ENCODE measurements around the gene CHRM1. TPM values are rescaled to one million over a fixed set of nuclear protein-coding genes. Genes with fewer than 3 reads are reported as not detected.

Gene CHRM1
- total RNA-seq, 1 experiment from 2014 or later, result not detected

GRCh38 chr11:62962391-62962790 is 41.2 kb upstream of the CHRM1 start:
- no peak overlapping the region for H2BK15ac ChIP-seq (ENCODE audit: low read depth, low read length)
- no peak overlapping the region for H3K18ac ChIP-seq (ENCODE audit: insufficient read length, low read depth, low read length)
- H3K9ac ChIP-seq (ENCODE audit: extremely low read depth, insufficient read length, low read length), result no peak overlapping the region
- H4K91ac ChIP-seq (ENCODE audit: insufficient read length, low read depth, low read length), result no peak overlapping the region
- Mint-ChIP-seq H3K4me1 (peaks cover 0 to 5% of the 10 kb centered on the region in 2 experiments; a peak in 1 of 4 replicates), H3K27me3 (ENCODE audit: low read depth) (peaks cover 4% of the 10 kb centered on the region; the same call in 1 of the 2 replicates), H3K36me3 (ENCODE audit: insufficient read depth in 1 of 3, low read depth in 3 of 3) (no peaks in the 10 kb centered on the region), H3K9me3 (peaks cover 3 to 4% of the 10 kb centered on the region in 2 experiments; a peak in 1 of 5 replicates), H3K4me3 (no peak overlapping the region), H3K27ac (no peak overlapping the region)
- H2AK5ac ChIP-seq (ENCODE audit: insufficient read length, low read length), result no peak overlapping the region
- no peak overlapping the region for H3K4me2 ChIP-seq (ENCODE audit: insufficient read depth, insufficient read length, low read length)
- no peak overlapping the region for H3K23ac ChIP-seq (ENCODE audit: insufficient read length, low read depth, low read length)
- no peak for TF ChIP-seq CTCF (conservative IDR thresholded peaks at IDR 0.05)
- no peak overlapping the region for H4K8ac ChIP-seq (replicated peaks; ENCODE audit: insufficient read length, low read depth, low read length)
- no peak overlapping the region for H2BK120ac ChIP-seq (ENCODE audit: low read depth, low read length, poor library complexity, severe bottlenecking)
- H2AFZ ChIP-seq (ENCODE audit: low read length), result no peak overlapping the region
- H3K14ac ChIP-seq (ENCODE audit: insufficient read depth, low read length), result no peak overlapping the region
- no peaks in the 10 kb centered on the region for H4K20me1 ChIP-seq (ENCODE audit: control insufficient read depth, insufficient read depth, insufficient read length)
- no peak overlapping the region for H3K4ac ChIP-seq (ENCODE audit: low read depth, low read length)
- H3K79me1 ChIP-seq (ENCODE audit: insufficient read depth, low read depth, low read length, poor library complexity, severe bottlenecking), result no peaks in the 10 kb centered on the region
- no peak overlapping the region for H4K5ac ChIP-seq (ENCODE audit: insufficient read length, low read depth, low read length)
- H2BK12ac ChIP-seq (ENCODE audit: insufficient read length, low read depth, low read length), result no peak overlapping the region
- H3K56ac ChIP-seq (ENCODE audit: insufficient read length, low read depth, low read length), result no peak overlapping the region
- no peak overlapping the region for H3K27ac ChIP-seq (ENCODE audit: insufficient read length, low read depth, low read length)
- H2BK20ac ChIP-seq (ENCODE audit: low read depth, low read length, poor library complexity, severe bottlenecking), result no peak overlapping the region
- H3K27me3 ChIP-seq (ENCODE audit: insufficient read depth, low read length), result no peaks in the 10 kb centered on the region
- no peak overlapping the region for H2BK5ac ChIP-seq (ENCODE audit: insufficient read length, low read length)
- H3K79me2 ChIP-seq (ENCODE audit: insufficient read depth, low read length), result no peaks in the 10 kb centered on the region
- no peaks in the 10 kb centered on the region for H3K4me1 ChIP-seq (ENCODE audit: insufficient read depth, low read length)
- H3K9me3 ChIP-seq (ENCODE audit: control insufficient read depth, low read depth, low read length), result no peaks in the 10 kb centered on the region
- H3K23me2 ChIP-seq (ENCODE audit: insufficient read length, low read depth, low read length, poor library complexity, severe bottlenecking), result no peaks in the 10 kb centered on the region
- no peak overlapping the region for H3T11ph ChIP-seq (ENCODE audit: low read length)
- no CpG with 5 or more reads among the region's 3 CpGs for WGBS (ENCODE audit: extremely low coverage, insufficient read length, low lambda C conversion rate)
- DNase-seq, result no peak
